Neural progenitor cell (in vitro differentiated cells): ENCODE results near the gene CDA.

Source experiments
- EZH2 ChIP-seq: fragments of 200-600 bp; sonication (generic); IDR thresholded peaks from 2 replicates; pipeline ENCODE4 v1.6.1; 2017; ENCODE audit warnings: antibody characterized with exemption, mild to moderate bottlenecking, moderate library complexity
- TF ChIP-seq, protein P1 (sequence below): fragments of 200-600 bp; sonication (generic); IDR thresholded peaks from 2 replicates; pipeline ENCODE4 v1.5.1; 2017; ENCODE audit warnings: antibody characterized with exemption, mild to moderate bottlenecking

DNA sequence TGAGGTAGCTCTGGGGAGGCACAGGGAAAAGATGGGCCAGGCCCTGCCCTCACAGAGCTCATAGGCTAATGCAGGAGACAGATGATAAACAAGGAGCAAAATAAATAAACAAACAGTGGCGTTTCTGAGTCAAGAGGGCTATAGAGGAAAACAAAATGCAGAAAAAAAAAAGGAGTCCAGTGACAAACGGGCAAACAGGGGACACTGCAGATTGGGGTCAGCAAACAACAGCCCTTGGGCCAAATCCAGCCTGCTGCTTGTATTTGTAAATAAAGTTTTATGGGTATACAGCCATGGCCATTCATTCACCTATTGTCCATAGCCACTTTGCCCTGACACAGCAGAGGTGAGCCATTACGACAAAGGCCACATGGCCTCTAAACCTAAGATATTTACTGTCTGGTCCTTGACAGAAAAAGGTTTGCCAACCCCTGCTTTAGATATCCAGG is 25.3 kb downstream of the CDA start:
- TF ChIP-seq, protein P1, sequence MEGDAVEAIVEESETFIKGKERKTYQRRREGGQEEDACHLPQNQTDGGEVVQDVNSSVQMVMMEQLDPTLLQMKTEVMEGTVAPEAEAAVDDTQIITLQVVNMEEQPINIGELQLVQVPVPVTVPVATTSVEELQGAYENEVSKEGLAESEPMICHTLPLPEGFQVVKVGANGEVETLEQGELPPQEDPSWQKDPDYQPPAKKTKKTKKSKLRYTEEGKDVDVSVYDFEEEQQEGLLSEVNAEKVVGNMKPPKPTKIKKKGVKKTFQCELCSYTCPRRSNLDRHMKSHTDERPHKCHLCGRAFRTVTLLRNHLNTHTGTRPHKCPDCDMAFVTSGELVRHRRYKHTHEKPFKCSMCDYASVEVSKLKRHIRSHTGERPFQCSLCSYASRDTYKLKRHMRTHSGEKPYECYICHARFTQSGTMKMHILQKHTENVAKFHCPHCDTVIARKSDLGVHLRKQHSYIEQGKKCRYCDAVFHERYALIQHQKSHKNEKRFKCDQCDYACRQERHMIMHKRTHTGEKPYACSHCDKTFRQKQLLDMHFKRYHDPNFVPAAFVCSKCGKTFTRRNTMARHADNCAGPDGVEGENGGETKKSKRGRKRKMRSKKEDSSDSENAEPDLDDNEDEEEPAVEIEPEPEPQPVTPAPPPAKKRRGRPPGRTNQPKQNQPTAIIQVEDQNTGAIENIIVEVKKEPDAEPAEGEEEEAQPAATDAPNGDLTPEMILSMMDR = no peak
- TF ChIP-seq EZH2 = no peak
